ENCODE results near the gene TM4SF20. TPM values are rescaled to one million over a fixed set of nuclear protein-coding genes. Genes with fewer than 3 reads are reported as not detected.

The TM4SF20 gene
- total RNA-seq, 6 experiments from 2014 or later, result not detected

- DNase-seq (no peak), ATAC-seq (no peak)
- intact Hi-C loops (cut with DNase I), result no loop called here
- Histone ChIP-seq H3K9me3 (no peaks in the 10 kb centered on the region), H3K36me3 (no peaks in the 10 kb centered on the region), H3K27ac (no peak overlapping the region), H3K4me1 (no peaks in the 10 kb centered on the region), H3K4me3 (no peak overlapping the region), H3K27me3 (no peaks in the 10 kb centered on the region)
- no peak for TF ChIP-seq POLR2A (IDR thresholded peaks at IDR 0.05)
- TF ChIP-seq CTCF (IDR thresholded peaks at IDR 0.05), result no peak
- WGBS (ENCODE audit: insufficient coverage, low coverage, low lambda C conversion rate, missing lambda C conversion rate), result 90% methylated on average over 2 of the region's 2 CpGs
These were observed 61.3 kb downstream of the TM4SF20 start for GRCh38 chr2:227317834-227318233.

- intact Hi-C loops (cut with DNase I), result no loop called here
- no peak for TF ChIP-seq POLR2A (IDR thresholded peaks at IDR 0.05)
- no peak for TF ChIP-seq CTCF (IDR thresholded peaks at IDR 0.05)
- Histone ChIP-seq H3K27me3 (no peaks in the 10 kb centered on the region), H3K9me3 (no peaks in the 10 kb centered on the region), H3K36me3 (no peaks in the 10 kb centered on the region), H3K4me1 (no peaks in the 10 kb centered on the region), H3K27ac (no peak overlapping the region), H3K4me3 (no peak overlapping the region)
- DNase-seq (no peak), ATAC-seq (no peak)
- WGBS (ENCODE audit: insufficient coverage, low coverage, low lambda C conversion rate, missing lambda C conversion rate), result 73% methylated on average over 1 of the region's 1 CpG
These were observed 65.8 kb downstream of the TM4SF20 start for GRCh38 chr2:227313310-227313709.

GRCh38 chr2:227312579-227312978 is 66.5 kb downstream of the TM4SF20 start:
- Histone ChIP-seq H3K4me1 (no peaks in the 10 kb centered on the region), H3K36me3 (no peaks in the 10 kb centered on the region), H3K4me3 (no peak overlapping the region), H3K27me3 (no peaks in the 10 kb centered on the region), H3K27ac (no peak overlapping the region), H3K9me3 (no peaks in the 10 kb centered on the region)
- no peak for DNase-seq
- ATAC-seq, result no peak
- TF ChIP-seq CTCF (IDR thresholded peaks at IDR 0.05) (no peak), POLR2A (IDR thresholded peaks at IDR 0.05) (no peak)
- intact Hi-C loops (cut with DNase I), result no loop called here
- WGBS (ENCODE audit: insufficient coverage, low coverage, low lambda C conversion rate, missing lambda C conversion rate), result 50% methylated on average over 2 of the region's 2 CpGs

Other genes with a start within 250 kb of the TM4SF20 start
- gene COL4A4, start 215.1 kb downstream of the TM4SF20 start, total RNA-seq, result 1 to 10 TPM in 5 of 6 experiments, under 1 TPM in 1; 0.86 to 2.4 (median 1.8) TPM
- gene COL4A3, start 214.7 kb downstream of the TM4SF20 start, total RNA-seq, result 1 to 10 TPM in 3 of 6 experiments, under 1 TPM in 3; 0.12 to 1.6 (median 0.73) TPM
- gene MFF, start 54.1 kb downstream of the TM4SF20 start, total RNA-seq, result 10 to 100 TPM; 29.3 to 70.2 (median 34.6) TPM
- gene SCYGR1, start 8.6 kb upstream of the TM4SF20 start, total RNA-seq, result not detected
- gene AGFG1, start 92.8 kb upstream of the TM4SF20 start, total RNA-seq, result 10 to 100 TPM; 25.2 to 70.0 (median 39.5) TPM
- gene SCYGR2, start 219.6 kb upstream of the TM4SF20 start, total RNA-seq, result not detected
- not detected for gene SCYGR3, start 235.5 kb upstream of the TM4SF20 start, total RNA-seq
- gene SCYGR4, start 238.2 kb upstream of the TM4SF20 start, total RNA-seq, result not detected